HG03066 (cell line): Measurements from ENCODE around the gene PLD4.
"Not testable (repeated sequence)": the region's sequence is repeated elsewhere in the genome, so short reads cannot be mapped to it uniquely, and the experiment has no call there.

Source experiments
- ATAC-seq: cut with Tn5 transposase; IDR thresholded peaks from one replicate; pipeline ENCODE4 v1.9.1; 2021; ENCODE audit warnings: low read depth; ENCODE audit not compliant: unreplicated experiment

The PLD4 gene

GRCh38 chr14:104939666-104940410 lies 15.2 kb downstream of the PLD4 start:
- no peak for ATAC-seq

GRCh38 chr14:104940526-104941150 lies 16.0 kb downstream of the PLD4 start:
- ATAC-seq, result no peak

GRCh38 chr14:104941508-104942365 lies 17.1 kb downstream of the PLD4 start:
- no peak for ATAC-seq

- ATAC-seq, result no peak
Measured at GRCh38 chr14:104942586-104942985, 17.9 kb downstream of the PLD4 start.

- not testable (repeated sequence) for ATAC-seq
Measured at GRCh38 chr14:104943216-104944015, 18.7 kb downstream of the PLD4 start.

GRCh38 chr14:104944016-104944308 lies 19.3 kb downstream of the PLD4 start:
- not testable (repeated sequence) for ATAC-seq

- not testable (repeated sequence) for ATAC-seq
Measured at GRCh38 chr14:104944436-104945205, 19.9 kb downstream of the PLD4 start.

GRCh38 chr14:104945266-104945665 lies 20.6 kb downstream of the PLD4 start:
- not testable (repeated sequence) for ATAC-seq

- ATAC-seq, result not testable (repeated sequence)
Measured at GRCh38 chr14:104945986-104946965, 21.6 kb downstream of the PLD4 start.

GRCh38 chr14:104947201-104947600 lies 22.5 kb downstream of the PLD4 start:
- ATAC-seq, result not testable (repeated sequence)

- not testable (repeated sequence) for ATAC-seq
Measured at GRCh38 chr14:104947881-104948735, 23.4 kb downstream of the PLD4 start.

GRCh38 chr14:104948736-104949031 lies 24.0 kb downstream of the PLD4 start:
- ATAC-seq, result no peak

- not testable (repeated sequence) for ATAC-seq
Measured at GRCh38 chr14:104949406-104949955, 24.8 kb downstream of the PLD4 start.

- no peak for ATAC-seq
Measured at GRCh38 chr14:104950021-104950420, 25.3 kb downstream of the PLD4 start.

GRCh38 chr14:104950701-104951100 lies 26.0 kb downstream of the PLD4 start:
- ATAC-seq, result not testable (repeated sequence)

GRCh38 chr14:104951863-104952657 lies 27.4 kb downstream of the PLD4 start:
- not testable (repeated sequence) for ATAC-seq

- no peak for ATAC-seq
Measured at GRCh38 chr14:104953097-104953496, 28.4 kb downstream of the PLD4 start.
